ENCODE results near the gene PRKAR1B.

Gene PRKAR1B

DNA sequence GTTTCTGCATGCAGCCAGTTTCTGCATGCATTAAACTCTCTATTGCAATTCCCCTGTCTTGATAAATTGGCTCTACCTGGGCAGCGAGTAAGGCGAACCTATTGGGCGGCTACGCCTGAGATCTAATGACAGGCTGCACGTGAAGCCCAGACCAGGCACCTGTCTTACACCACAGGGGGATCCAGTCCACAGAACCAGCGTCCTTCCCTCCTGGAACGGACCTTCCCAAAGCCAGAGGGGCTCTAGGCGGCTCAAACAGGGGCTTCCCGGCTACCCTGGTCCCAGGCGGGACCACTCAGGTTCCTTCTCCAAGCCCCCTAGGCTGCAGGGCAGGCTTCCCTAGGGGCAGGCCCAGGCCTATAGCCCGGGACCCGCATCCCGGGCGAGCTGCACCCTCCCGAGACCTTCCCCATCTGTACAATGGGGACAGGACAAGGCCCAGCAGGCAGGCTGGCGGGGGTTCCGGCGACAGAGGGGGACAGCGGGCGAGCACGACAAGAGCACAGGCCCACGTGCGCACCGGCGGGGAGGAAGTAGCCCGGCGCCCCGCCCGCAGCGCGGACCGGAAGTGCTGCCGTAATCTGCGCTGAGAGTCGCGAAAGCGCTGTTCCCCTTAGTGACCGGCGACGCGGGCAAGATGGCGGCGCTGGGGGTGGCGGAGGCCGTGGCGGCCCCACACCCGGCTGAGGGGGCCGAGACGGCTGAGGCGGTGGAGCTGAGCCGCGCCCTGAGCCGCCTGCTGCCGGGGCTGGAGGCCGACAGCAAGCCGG lies 812 bp downstream of the PRKAR1B start, which contains the start of gene DNAAF5:
DNAAF5 (plus strand) TSS at position 616 of the 770 bp plus-strand sequence; CDS start at position 638, 22 bp downstream.
- H3K27ac ChIP-seq = peak within 1 kb of the TSS; percentile 76
- TF ChIP-seq, protein P1, sequence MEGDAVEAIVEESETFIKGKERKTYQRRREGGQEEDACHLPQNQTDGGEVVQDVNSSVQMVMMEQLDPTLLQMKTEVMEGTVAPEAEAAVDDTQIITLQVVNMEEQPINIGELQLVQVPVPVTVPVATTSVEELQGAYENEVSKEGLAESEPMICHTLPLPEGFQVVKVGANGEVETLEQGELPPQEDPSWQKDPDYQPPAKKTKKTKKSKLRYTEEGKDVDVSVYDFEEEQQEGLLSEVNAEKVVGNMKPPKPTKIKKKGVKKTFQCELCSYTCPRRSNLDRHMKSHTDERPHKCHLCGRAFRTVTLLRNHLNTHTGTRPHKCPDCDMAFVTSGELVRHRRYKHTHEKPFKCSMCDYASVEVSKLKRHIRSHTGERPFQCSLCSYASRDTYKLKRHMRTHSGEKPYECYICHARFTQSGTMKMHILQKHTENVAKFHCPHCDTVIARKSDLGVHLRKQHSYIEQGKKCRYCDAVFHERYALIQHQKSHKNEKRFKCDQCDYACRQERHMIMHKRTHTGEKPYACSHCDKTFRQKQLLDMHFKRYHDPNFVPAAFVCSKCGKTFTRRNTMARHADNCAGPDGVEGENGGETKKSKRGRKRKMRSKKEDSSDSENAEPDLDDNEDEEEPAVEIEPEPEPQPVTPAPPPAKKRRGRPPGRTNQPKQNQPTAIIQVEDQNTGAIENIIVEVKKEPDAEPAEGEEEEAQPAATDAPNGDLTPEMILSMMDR (conservative IDR thresholded peaks at IDR 0.05; ENCODE audit: low read depth) = no peak
- ChIA-PET POLR2A (ENCODE audit: low non-redundant PET) (no interaction called here), CTCF (no interaction called here)
- peak; percentile 87 for DNase-seq (ENCODE audit: low spot score)

DNA sequence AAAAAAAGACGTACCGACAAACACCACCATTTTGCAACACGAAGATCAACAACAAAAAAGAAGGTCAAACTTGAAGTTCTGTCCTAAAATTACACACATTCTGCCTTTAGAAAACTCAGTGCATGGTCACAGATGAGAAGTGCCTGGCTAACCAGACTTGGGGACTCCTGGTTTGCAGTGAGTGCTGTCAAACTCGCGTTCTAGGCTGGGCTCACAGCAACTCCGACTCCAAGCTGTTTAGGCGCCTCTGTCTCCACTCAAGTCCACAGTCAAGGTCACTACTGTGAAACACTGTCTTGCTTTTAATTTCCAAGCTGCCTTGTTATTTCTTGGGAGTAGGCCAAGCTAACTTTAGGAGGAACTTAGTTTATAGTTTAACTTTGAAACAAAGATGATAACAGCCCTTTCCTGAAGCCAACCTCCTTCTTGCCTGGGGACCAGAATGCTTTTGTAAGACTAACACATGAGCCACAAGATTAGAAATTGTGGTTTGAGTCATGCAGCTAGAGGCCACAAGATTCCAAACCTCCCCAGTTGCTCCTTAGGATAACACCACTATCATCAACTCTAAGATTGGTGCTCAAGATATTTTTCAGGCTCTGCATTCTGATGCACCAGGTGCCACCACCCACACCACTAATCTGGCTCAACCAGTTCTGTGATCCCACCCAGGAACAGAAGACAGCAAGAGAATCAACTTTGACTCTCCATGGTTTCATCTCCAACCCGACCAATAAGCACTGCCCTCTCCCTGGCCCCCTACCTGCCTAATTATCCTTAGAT lies 1.7 kb downstream of the PRKAR1B start:
- TF ChIP-seq, protein P1 (conservative IDR thresholded peaks at IDR 0.05; ENCODE audit: low read depth) = no peak
- CTCF ChIA-PET = no interaction called here
- DNase-seq (ENCODE audit: low spot score) = no peak
- POLR2A ChIA-PET (ENCODE audit: low non-redundant PET) = no interaction called here
- peak overlapping the region; percentile 76; the same call in 1 of the 2 replicates for H3K27ac ChIP-seq

DNA sequence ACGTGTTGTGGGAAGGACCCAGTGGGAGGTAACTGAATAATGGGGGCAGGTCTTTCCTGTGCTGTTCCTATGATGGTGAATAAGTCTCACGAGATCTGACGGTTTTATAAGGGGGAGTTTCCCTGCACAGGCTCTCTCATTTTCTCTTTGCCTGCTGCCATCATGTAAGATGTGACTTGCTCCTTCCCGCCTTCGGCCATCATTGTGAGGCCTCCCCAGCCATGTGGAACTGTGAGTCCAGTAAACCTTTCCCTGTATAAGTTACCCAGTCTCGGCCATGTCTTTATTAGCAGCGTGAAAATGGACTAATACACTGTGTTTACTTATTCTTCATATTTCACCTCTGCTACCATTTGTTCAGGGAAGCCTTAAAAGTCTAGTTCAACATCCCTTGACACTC lies 2.8 kb downstream of the PRKAR1B start:
- H3K27ac ChIP-seq = no peak overlapping the region
- ChIA-PET POLR2A (ENCODE audit: low non-redundant PET) (no interaction called here), CTCF (no interaction called here)
- DNase-seq (ENCODE audit: low spot score) = no peak
- TF ChIP-seq, protein P1 (conservative IDR thresholded peaks at IDR 0.05; ENCODE audit: low read depth) = no peak

DNA sequence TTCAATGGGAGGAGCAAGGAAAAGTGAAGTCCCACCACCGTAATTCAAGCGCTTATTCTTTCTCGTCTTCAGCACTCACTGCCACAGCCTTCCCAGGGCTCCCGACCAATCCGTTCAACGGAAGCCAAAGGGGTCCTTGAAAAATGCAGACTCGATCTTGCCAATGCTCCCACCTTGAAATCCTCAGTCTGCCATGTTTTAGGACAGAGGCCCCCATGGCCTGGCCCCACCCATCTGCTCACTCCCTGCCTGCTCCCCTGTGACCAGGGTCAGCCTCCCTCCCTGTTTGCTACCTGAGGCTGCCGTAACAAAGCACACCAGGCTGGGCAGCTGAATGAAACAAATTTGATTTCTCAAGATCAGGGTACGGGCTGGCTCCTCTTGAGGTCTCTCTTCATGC lies 3.5 kb downstream of the PRKAR1B start:
- H3K27ac ChIP-seq = no peak overlapping the region
- CTCF ChIA-PET = no interaction called here
- DNase-seq (ENCODE audit: low spot score) = no peak
- TF ChIP-seq, protein P1 (conservative IDR thresholded peaks at IDR 0.05; ENCODE audit: low read depth) = no peak
- POLR2A ChIA-PET (ENCODE audit: low non-redundant PET) = no interaction called here

DNA sequence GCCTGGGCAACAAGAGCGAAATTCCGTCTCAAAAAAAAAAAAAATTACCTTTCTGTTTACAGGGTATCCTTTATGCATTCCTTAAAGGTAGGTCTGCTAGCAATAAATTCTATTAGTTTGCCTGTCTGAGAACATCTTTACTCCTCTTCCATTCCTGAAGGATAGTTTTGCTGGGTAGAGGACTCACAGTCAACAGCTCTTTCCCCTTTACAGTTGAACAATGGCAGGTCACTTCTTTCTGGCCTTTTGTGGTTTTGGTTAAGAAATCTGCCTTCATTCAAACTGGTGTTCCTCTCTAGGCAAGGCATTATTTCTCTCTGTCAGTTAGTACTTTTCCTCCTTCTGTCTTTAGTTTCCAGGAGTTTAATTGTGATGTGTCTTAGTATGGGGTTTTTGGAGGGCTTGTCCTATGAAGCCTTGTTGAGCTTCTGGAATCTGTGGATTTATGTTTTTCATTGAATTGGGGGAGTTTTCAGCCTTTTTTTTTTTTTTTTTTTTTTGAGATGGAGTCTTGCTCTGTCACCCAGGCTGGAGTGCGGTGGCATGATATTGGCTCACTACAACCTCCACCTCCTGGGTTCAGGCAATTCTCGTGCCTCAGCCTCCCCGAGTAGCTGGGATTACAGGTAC lies 5.3 kb downstream of the PRKAR1B start:
- CTCF ChIA-PET = no interaction called here
- POLR2A ChIA-PET (ENCODE audit: low non-redundant PET) = no interaction called here
- no peak overlapping the region for H3K27ac ChIP-seq
- TF ChIP-seq, protein P1 (conservative IDR thresholded peaks at IDR 0.05; ENCODE audit: low read depth) = no peak
- DNase-seq (ENCODE audit: low spot score) = no peak

DNA sequence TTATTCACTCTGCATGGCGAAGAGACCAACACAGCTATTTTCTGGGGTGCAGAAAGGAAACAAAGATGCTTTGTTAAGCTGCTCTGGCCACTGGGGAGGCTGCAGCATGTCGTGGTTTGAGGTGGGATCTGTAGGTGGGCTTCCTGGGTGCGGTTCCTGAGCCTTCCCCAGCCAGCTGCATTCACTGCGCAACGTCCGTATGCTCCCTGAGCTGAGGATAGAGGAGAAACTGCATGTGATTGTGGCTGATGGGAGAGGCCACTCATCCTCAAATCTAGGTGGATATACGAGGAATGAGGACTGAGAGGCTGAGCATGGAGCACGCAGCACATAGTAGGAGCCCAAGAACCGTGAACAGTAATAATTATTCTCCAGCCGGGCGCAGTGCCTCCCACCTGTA lies 10.4 kb downstream of the PRKAR1B start:
- peak overlapping the region; percentile 0 for H3K27ac ChIP-seq
- ChIA-PET POLR2A (ENCODE audit: low non-redundant PET) (no interaction called here), CTCF (interaction anchor here (0.6 kb wide), 1 partner anchor 203 kb away, joined by 3 read pairs; no protein-coding TSS in a partner anchor)
- no peak for DNase-seq (ENCODE audit: low spot score)
- TF ChIP-seq, protein P1 (conservative IDR thresholded peaks at IDR 0.05; ENCODE audit: low read depth) = no peak

Data from RWPE1 (cell line).